Neural cell (in vitro differentiated cells): ENCODE measurements around the gene ARHGAP4. TPM values are rescaled to one million over a fixed set of nuclear protein-coding genes. Genes with fewer than 3 reads are reported as not detected.

Experiments
- H2AFZ ChIP-seq: fragments of 200-600, 300-800 bp; sonication (generic), shearing (Covaris generic); 2 replicates; pipeline ENCODE4 v1.6.0; 2014; ENCODE audit warnings: low read depth, mild to moderate bottlenecking, antibody characterized with exemption, low read length, moderate library complexity
- H3F3A ChIP-seq: fragments of 200-600 bp; shearing (Covaris generic); 2 replicates; pipeline ENCODE4 v1.6.1; 2016; ENCODE audit warnings: mild to moderate bottlenecking, moderate library complexity, mixed read lengths, antibody characterized with exemption, low read length; ENCODE audit not compliant: insufficient read depth, poor library complexity, severe bottlenecking
- H3K27ac ChIP-seq: fragments of 200-600, 300-800 bp; sonication (generic), shearing (Covaris generic); 2 replicates; pipeline ENCODE4 v1.5.1; 2014; ENCODE audit warnings: mild to moderate bottlenecking, low read length, moderate library complexity
- H3K27me3 ChIP-seq: fragments of 300-800, 200-600 bp; sonication (generic), shearing (Covaris generic); 2 replicates; pipeline ENCODE4 v1.6.0; 2014; ENCODE audit warnings: mild to moderate bottlenecking, low read depth, low read length, moderate library complexity; ENCODE audit not compliant: insufficient read depth
- H3K36me3 ChIP-seq: fragments of 300-800, 200-600 bp; sonication (generic), shearing (Covaris generic); 2 replicates; pipeline ENCODE4 v1.5.1; 2014; ENCODE audit warnings: mild to moderate bottlenecking, antibody characterized with exemption, low read length, moderate library complexity; ENCODE audit not compliant: insufficient read depth
- H3K4me2 ChIP-seq: fragments of 300-800, 200-600 bp; sonication (generic), shearing (Covaris generic); 2 replicates; pipeline ENCODE4 v1.6.0; 2014; ENCODE audit warnings: mild to moderate bottlenecking, low read length
- H3K4me3 ChIP-seq: fragments of 300-800, 200-600 bp; sonication (generic), shearing (Covaris generic); 2 replicates; pipeline ENCODE4 v1.5.1; 2014; ENCODE audit warnings: mild to moderate bottlenecking, low read length, moderate library complexity
- H3K79me2 ChIP-seq: fragments of 200-600 bp; shearing (Covaris generic); replicated peaks from 2 replicates; pipeline ENCODE4 v1.6.0; 2014; ENCODE audit warnings: mild to moderate bottlenecking, low read length, moderate library complexity; ENCODE audit not compliant: insufficient read depth
- H3K9ac ChIP-seq: fragments of 300-800, 200-600 bp; sonication (generic), shearing (Covaris generic); 2 replicates; pipeline ENCODE4 v1.6.1; 2016; ENCODE audit warnings: mild to moderate bottlenecking, low read length, mixed read lengths
- H3K9me2 ChIP-seq: fragments of 200-600 bp; shearing (Covaris generic); 2 replicates; pipeline ENCODE4 v1.6.1; 2016; ENCODE audit warnings: mild to moderate bottlenecking, low read length, mixed read lengths; ENCODE audit not compliant: insufficient read depth
- H3K9me3 ChIP-seq: fragments of 200-600, 300-800 bp; sonication (generic), shearing (Covaris generic); 2 replicates; pipeline ENCODE4 v1.6.1; 2016; ENCODE audit warnings: mild to moderate bottlenecking, mixed run types, low read length, moderate library complexity, mixed read lengths
- H4K20me1 ChIP-seq: fragments of 200-600 bp; shearing (Covaris generic); 2 replicates; pipeline ENCODE4 v1.6.1; 2016; ENCODE audit warnings: mild to moderate bottlenecking, mixed run types; ENCODE audit not compliant: insufficient read depth
- EP300 ChIP-seq: fragments of 450-650 bp; conservative IDR thresholded peaks from 2 replicates; pipeline ENCODE4 v1.6.1; 2014; ENCODE audit warnings: antibody characterized with exemption, mild to moderate bottlenecking, moderate library complexity; ENCODE audit not compliant: poor library complexity, severe bottlenecking
- EZH2 ChIP-seq: fragments of 200-600, 300-800 bp; shearing (Covaris generic), sonication (generic); IDR thresholded peaks from 2 replicates; pipeline ENCODE4 v1.6.1; 2014; ENCODE audit warnings: antibody characterized with exemption, low read length, borderline replicate concordance, mild to moderate bottlenecking; ENCODE audit not compliant: insufficient read depth, poor library complexity, severe bottlenecking
- MXI1 ChIP-seq: fragments of 450-650 bp; conservative IDR thresholded peaks from 2 replicates; pipeline ENCODE4 v1.6.1; 2014; ENCODE audit warnings: antibody characterized with exemption, mild to moderate bottlenecking; ENCODE audit not compliant: poor library complexity, severe bottlenecking
- POLR2AphosphoS5 ChIP-seq: IDR thresholded peaks from 2 replicates; pipeline ENCODE4 v1.6.1; 2012
- RAD21 ChIP-seq: fragments of 450-650 bp; conservative IDR thresholded peaks from 2 replicates; pipeline ENCODE4 v1.6.1; 2014; ENCODE audit warnings: antibody characterized with exemption, mild to moderate bottlenecking, moderate library complexity
- REST ChIP-seq: IDR thresholded peaks from 2 replicates; pipeline ENCODE4 v1.6.1; 2012; ENCODE audit warnings: borderline replicate concordance
- SMC3 ChIP-seq: fragments of 450-650 bp; conservative IDR thresholded peaks from 2 replicates; pipeline ENCODE4 v1.6.1; 2014; ENCODE audit warnings: antibody characterized with exemption, mild to moderate bottlenecking, moderate library complexity; ENCODE audit not compliant: poor library complexity
- TAF1 ChIP-seq: IDR thresholded peaks from 2 replicates; pipeline ENCODE4 v1.6.1; 2012; ENCODE audit warnings: low read depth
- polyA plus RNA-seq: library from polyadenylated mRNA; depleted of rRNA; stranded (reverse); fragments of >200 nt; gene quantifications from 2 replicates; pipeline ENCODE4 v1.2.3, GENCODE V29; 2014
- TF ChIP-seq, protein P1 (sequence below): fragments of 450-650 bp; IDR thresholded peaks from 2 replicates; pipeline ENCODE4 v1.5.1; 2014; ENCODE audit warnings: antibody characterized with exemption, mild to moderate bottlenecking, moderate library complexity; ENCODE audit not compliant: poor library complexity, severe bottlenecking

The ARHGAP4 gene
- polyA plus RNA-seq, 1 donor from 2014 or later: 11.2 TPM

DNA sequence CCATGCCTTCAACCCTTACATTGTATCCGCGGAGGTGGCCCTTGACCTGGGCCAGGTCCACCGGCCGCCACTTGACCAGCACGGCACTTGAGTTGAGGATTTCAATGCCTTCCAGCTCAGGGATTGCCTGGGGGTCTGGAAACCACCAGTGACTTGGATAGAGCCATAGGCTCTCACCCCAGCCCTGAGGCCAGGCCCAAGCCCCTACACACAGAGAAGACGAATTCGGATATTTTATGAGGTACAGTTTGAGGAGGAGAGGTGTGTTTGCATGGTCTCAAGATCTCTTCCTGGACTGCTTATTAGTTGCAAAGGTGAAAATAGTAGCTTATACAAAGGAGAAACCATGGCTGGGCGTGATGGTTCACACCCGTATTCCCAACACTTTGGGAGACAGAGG, 60.4 kb downstream of the ARHGAP4 start:
- Histone ChIP-seq H3K36me3 (no peaks in the 10 kb centered on the region), H2AFZ (no peak overlapping the region), H3F3A (no peaks in the 10 kb centered on the region), H3K9me3 (no peaks in the 10 kb centered on the region), H3K27ac (no peak overlapping the region), H3K79me2 (no peaks in the 10 kb centered on the region), H4K20me1 (no peaks in the 10 kb centered on the region), H3K4me2 (no peak overlapping the region), H3K9ac (no peak overlapping the region), H3K4me3 (no peak overlapping the region), H3K9me2 (no peaks in the 10 kb centered on the region), H3K27me3 (no peaks in the 10 kb centered on the region)
- TF ChIP-seq POLR2AphosphoS5 (no peak), RAD21 (no peak), TAF1 (no peak), MXI1 (no peak), REST (no peak), SMC3 (no peak), EP300 (no peak), EZH2 (no peak)
- TF ChIP-seq, protein P1, sequence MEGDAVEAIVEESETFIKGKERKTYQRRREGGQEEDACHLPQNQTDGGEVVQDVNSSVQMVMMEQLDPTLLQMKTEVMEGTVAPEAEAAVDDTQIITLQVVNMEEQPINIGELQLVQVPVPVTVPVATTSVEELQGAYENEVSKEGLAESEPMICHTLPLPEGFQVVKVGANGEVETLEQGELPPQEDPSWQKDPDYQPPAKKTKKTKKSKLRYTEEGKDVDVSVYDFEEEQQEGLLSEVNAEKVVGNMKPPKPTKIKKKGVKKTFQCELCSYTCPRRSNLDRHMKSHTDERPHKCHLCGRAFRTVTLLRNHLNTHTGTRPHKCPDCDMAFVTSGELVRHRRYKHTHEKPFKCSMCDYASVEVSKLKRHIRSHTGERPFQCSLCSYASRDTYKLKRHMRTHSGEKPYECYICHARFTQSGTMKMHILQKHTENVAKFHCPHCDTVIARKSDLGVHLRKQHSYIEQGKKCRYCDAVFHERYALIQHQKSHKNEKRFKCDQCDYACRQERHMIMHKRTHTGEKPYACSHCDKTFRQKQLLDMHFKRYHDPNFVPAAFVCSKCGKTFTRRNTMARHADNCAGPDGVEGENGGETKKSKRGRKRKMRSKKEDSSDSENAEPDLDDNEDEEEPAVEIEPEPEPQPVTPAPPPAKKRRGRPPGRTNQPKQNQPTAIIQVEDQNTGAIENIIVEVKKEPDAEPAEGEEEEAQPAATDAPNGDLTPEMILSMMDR: no peak

DNA sequence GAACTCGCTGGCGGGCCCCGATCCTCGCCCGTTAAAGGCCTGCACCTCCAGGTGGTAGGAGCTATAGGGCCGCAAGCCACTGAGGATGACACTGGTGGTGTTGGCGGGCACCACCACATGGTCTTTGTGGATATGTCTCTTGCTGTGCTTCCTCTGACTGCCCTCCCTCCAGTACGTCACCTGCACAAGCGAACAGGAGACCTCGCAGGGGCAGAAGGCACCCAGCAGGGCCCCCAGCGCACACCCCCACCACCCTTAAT, 60.8 kb downstream of the ARHGAP4 start:
- Histone ChIP-seq H3K9me2 (no peaks in the 10 kb centered on the region), H3K79me2 (no peaks in the 10 kb centered on the region), H3K4me2 (no peak overlapping the region), H3K36me3 (no peaks in the 10 kb centered on the region), H3K27me3 (no peaks in the 10 kb centered on the region), H3K27ac (no peak overlapping the region), H3K9ac (no peak overlapping the region), H3K9me3 (no peaks in the 10 kb centered on the region), H2AFZ (no peak overlapping the region), H3F3A (no peaks in the 10 kb centered on the region), H3K4me3 (no peak overlapping the region), H4K20me1 (no peaks in the 10 kb centered on the region)
- TF ChIP-seq EP300 (no peak), RAD21 (no peak), POLR2AphosphoS5 (no peak), EZH2 (no peak), TAF1 (no peak), MXI1 (no peak), REST (no peak), SMC3 (no peak)
- TF ChIP-seq, protein P1: no peak
